Panc1 (cell line): ENCODE results near the gene ESR2.

Experiments
- CTCF ChIP-seq: fragments of 450-650 bp; IDR thresholded peaks from 2 replicates; pipeline ENCODE4 v1.5.1; 2017; ENCODE audit warnings: mild to moderate bottlenecking
- POLR2AphosphoS5 ChIP-seq: IDR thresholded peaks from 2 replicates; pipeline ENCODE4 v1.6.1; 2012; ENCODE audit warnings: mild to moderate bottlenecking, low read depth, low read length, moderate library complexity
- REST ChIP-seq, 2 experiments: IDR thresholded peaks; 2 replicates each; pipeline ENCODE4 v1.6.1; 2011 to 2012; ENCODE audit warnings: low read depth in 2 of 2, control low read depth in 1 of 2, low read length in 1 of 2, mild to moderate bottlenecking in 1 of 2, moderate library complexity in 1 of 2; ENCODE audit not compliant: insufficient read depth in 1 of 2
- SIN3A ChIP-seq: IDR thresholded peaks from 2 replicates; pipeline ENCODE4 v1.6.1; 2012; ENCODE audit warnings: low read depth, mild to moderate bottlenecking, low read length, moderate library complexity, borderline replicate concordance; ENCODE audit not compliant: insufficient read depth
- TCF7L2 ChIP-seq: IDR thresholded peaks from 2 replicates; pipeline ENCODE4 v1.6.1; 2011; ENCODE audit warnings: mild to moderate bottlenecking, low read depth, low read length, inconsistent platforms

- TF ChIP-seq CTCF = no peak
- TF ChIP-seq POLR2AphosphoS5 = peak; percentile 87
- TF ChIP-seq REST (IDR thresholded peaks at IDR 0.05; ENCODE audit: insufficient read depth in 1 of 2, low read depth in 2 of 2, low read length in 1 of 2) = no peak
- TF ChIP-seq SIN3A = no peak
- TF ChIP-seq TCF7L2 = peak; percentile 19; the same call in 1 of the 2 replicates
These were observed 44.6 kb upstream of the ESR2 start for GRCh38 chr14:64338616-64339316.
